Ishikawa (cell line): Measurements from ENCODE around the gene SGTA.

Source experiments
- CEBPB ChIP-seq: IDR thresholded peaks from 2 replicates; pipeline ENCODE4 v1.6.1; 2012
- CREB1 ChIP-seq: IDR thresholded peaks from 2 replicates; pipeline ENCODE4 v1.6.1; 2012; ENCODE audit warnings: low read depth
- EGR1 ChIP-seq: IDR thresholded peaks from 2 replicates; pipeline ENCODE4 v1.6.1; 2012
- EP300 ChIP-seq: IDR thresholded peaks from 2 replicates; pipeline ENCODE4 v1.6.1; 2012; ENCODE audit warnings: borderline replicate concordance
- FOXM1 ChIP-seq: IDR thresholded peaks from 2 replicates; pipeline ENCODE4 v1.6.1; 2012; ENCODE audit warnings: low read depth, borderline replicate concordance
- NFIC ChIP-seq: IDR thresholded peaks from 2 replicates; pipeline ENCODE4 v1.6.1; 2012
- RAD21 ChIP-seq: IDR thresholded peaks from 2 replicates; pipeline ENCODE4 v1.6.1; 2012; ENCODE audit warnings: low read depth
- TAF1 ChIP-seq: IDR thresholded peaks from 2 replicates; pipeline ENCODE4 v1.6.1; 2012; ENCODE audit warnings: low read depth, mild to moderate bottlenecking
- TCF12 ChIP-seq: IDR thresholded peaks from 2 replicates; pipeline ENCODE4 v1.6.1; 2012; ENCODE audit warnings: low read depth
- TEAD4 ChIP-seq: IDR thresholded peaks from 2 replicates; pipeline ENCODE4 v1.6.1; 2012
- USF1 ChIP-seq: IDR thresholded peaks from 2 replicates; pipeline ENCODE4 v1.6.1; 2012
- YY1 ChIP-seq: IDR thresholded peaks from 2 replicates; pipeline ENCODE4 v1.6.1; 2012; ENCODE audit warnings: low read depth
- ZBTB7A ChIP-seq: IDR thresholded peaks from 2 replicates; pipeline ENCODE4 v1.6.1; 2012; ENCODE audit warnings: low read depth
- TF ChIP-seq, protein P1 (sequence below): IDR thresholded peaks from 2 replicates; pipeline ENCODE4 v1.6.1; 2012; ENCODE audit warnings: low read depth, mild to moderate bottlenecking
- TF ChIP-seq, protein P2 (sequence below): IDR thresholded peaks from 2 replicates; pipeline ENCODE4 v1.6.1; 2012

The SGTA gene

DNA sequence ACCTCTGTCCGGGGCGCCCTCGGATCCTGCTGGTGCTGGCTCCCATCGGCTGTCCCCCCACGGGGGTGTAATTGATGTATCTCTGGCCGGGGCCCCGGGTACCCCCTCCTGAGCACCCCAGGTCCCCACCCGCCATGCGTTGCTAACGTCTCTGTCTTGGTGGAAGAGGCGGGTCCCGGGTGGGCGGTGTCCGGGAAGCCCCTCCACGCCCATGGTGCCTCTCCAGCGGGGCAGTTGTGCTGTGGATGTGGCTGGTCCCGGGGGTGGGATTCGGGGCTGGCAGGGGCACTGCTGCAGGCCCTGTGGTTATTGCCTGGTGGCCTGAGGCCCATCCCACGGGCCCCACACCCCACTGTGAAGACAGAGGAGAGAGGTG lies 66.8 kb downstream of the SGTA start:
- TF ChIP-seq USF1 = no peak
- TF ChIP-seq TAF1 = no peak
- no peak for TF ChIP-seq TEAD4
- no peak for TF ChIP-seq CREB1
- TF ChIP-seq TCF12 = no peak
- no peak for TF ChIP-seq ZBTB7A
- TF ChIP-seq, protein P1, sequence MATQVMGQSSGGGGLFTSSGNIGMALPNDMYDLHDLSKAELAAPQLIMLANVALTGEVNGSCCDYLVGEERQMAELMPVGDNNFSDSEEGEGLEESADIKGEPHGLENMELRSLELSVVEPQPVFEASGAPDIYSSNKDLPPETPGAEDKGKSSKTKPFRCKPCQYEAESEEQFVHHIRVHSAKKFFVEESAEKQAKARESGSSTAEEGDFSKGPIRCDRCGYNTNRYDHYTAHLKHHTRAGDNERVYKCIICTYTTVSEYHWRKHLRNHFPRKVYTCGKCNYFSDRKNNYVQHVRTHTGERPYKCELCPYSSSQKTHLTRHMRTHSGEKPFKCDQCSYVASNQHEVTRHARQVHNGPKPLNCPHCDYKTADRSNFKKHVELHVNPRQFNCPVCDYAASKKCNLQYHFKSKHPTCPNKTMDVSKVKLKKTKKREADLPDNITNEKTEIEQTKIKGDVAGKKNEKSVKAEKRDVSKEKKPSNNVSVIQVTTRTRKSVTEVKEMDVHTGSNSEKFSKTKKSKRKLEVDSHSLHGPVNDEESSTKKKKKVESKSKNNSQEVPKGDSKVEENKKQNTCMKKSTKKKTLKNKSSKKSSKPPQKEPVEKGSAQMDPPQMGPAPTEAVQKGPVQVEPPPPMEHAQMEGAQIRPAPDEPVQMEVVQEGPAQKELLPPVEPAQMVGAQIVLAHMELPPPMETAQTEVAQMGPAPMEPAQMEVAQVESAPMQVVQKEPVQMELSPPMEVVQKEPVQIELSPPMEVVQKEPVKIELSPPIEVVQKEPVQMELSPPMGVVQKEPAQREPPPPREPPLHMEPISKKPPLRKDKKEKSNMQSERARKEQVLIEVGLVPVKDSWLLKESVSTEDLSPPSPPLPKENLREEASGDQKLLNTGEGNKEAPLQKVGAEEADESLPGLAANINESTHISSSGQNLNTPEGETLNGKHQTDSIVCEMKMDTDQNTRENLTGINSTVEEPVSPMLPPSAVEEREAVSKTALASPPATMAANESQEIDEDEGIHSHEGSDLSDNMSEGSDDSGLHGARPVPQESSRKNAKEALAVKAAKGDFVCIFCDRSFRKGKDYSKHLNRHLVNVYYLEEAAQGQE = no peak
- no peak for TF ChIP-seq CEBPB
- TF ChIP-seq EGR1 = no peak
- TF ChIP-seq YY1 = no peak
- TF ChIP-seq, protein P2, sequence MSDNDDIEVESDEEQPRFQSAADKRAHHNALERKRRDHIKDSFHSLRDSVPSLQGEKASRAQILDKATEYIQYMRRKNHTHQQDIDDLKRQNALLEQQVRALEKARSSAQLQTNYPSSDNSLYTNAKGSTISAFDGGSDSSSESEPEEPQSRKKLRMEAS = no peak
- TF ChIP-seq EP300 = no peak
- TF ChIP-seq NFIC = no peak
- TF ChIP-seq FOXM1 = no peak
- TF ChIP-seq RAD21 = no peak

DNA sequence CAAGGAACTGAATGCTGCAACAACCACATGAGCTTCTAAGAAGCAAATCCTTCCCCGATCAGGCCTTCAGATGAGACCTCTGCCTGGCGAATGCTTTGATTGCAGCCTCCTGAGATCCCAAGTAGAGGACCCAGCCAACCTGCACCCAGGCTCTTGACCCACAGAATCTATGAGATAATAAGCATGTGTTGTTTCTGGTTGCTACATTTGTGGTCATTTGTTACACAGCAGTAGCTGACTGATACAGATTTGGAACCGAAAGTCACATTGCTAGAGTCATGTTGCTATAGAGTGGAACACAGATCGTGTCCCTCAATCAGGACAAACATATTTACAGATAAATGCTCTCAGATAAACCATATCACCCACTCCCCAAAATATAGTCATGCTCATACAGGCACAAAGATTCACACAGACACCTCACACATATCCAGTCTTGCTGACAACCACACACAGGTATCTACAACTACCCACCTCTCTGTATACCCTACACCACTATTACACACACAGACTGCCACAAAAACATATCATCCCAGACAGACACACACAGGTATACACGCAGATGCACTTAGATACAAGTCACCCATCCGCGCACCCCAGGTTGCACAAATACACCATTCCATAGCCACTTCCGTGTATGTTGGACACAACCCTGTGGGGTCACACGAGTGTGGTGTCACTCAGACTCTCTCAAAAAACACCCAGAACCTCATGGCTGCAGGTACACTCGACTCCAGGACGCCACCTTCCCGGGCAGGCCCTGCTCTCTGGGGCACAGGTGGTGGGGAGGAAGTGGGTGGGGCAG lies 67.4 kb downstream of the SGTA start:
- no peak for TF ChIP-seq FOXM1
- TF ChIP-seq, protein P1 = no peak
- no peak for TF ChIP-seq CREB1
- no peak for TF ChIP-seq EGR1
- TF ChIP-seq EP300 = no peak
- TF ChIP-seq CEBPB = no peak
- TF ChIP-seq ZBTB7A = no peak
- no peak for TF ChIP-seq USF1
- no peak for TF ChIP-seq RAD21
- no peak for TF ChIP-seq TCF12
- no peak for TF ChIP-seq TAF1
- TF ChIP-seq, protein P2 = no peak
- no peak for TF ChIP-seq TEAD4

DNA sequence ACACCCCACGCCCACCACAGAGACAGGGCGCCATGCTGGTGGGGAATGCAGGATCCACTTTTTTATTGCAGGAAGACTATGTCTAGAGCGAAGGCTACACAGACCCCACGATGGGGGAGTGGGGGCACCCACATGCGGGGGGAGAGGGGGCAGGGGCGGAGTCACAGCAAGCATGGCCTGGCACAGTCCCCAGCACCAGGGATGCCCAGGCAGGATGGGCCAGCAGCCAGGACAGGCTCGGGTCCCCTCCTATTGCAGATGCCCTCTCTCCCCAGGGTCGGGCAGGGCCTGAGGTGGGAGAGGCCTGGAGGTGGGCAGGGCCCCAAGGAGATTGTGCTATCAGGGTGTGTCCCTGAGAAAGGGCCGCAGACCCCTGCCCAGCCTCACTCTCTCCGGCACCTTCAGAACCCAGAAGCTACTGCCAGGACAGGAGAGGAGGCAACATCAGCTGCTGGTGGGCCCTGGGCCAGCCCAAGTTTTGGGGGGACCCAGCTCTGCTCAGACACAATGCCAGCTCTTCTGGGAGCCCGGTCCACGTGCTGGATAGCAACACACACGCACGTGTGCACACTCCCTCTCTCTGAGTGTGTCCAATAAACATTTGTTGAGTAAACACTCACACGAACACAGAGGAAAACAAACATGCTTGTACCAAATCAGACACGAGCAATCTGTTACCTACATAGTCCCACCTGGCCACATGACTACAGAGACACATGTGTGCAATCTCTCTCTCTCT lies 68.4 kb downstream of the SGTA start:
- TF ChIP-seq YY1 = no peak
- TF ChIP-seq EP300 = no peak
- TF ChIP-seq CEBPB = no peak
- TF ChIP-seq CREB1 = no peak
- TF ChIP-seq, protein P1 = no peak
- TF ChIP-seq, protein P2 = no peak
- no peak for TF ChIP-seq EGR1

GRCh38 chr19:2711875-2712205 lies 71.2 kb downstream of the SGTA start:
- TF ChIP-seq EGR1 = no peak
- TF ChIP-seq TEAD4 = no peak
- TF ChIP-seq YY1 = no peak
- no peak for TF ChIP-seq NFIC
- TF ChIP-seq FOXM1 = no peak
- TF ChIP-seq, protein P1 = no peak
- no peak for TF ChIP-seq CREB1
- no peak for TF ChIP-seq USF1
- TF ChIP-seq TAF1 = no peak
- no peak for TF ChIP-seq RAD21
- TF ChIP-seq, protein P2 = no peak
- no peak for TF ChIP-seq TCF12
